Right atrium auricular region (tissue), 2 donors: Measurements from ENCODE around the gene NEGR1. TPM values are rescaled to one million over a fixed set of nuclear protein-coding genes. Genes with fewer than 3 reads are reported as not detected.

Experiments used
- DNase-seq: peaks from one replicate; pipeline ENCODE4 v3.0.0-alpha.2; 2019; ENCODE audit warnings: low spot score
- H3K27ac ChIP-seq, 2 donors: fragments of 200-600 bp; sonication (generic); 1 replicate in 1 of 2; 2 replicates in 1 of 2; pipeline ENCODE4 v1.5.1; 2016 to 2019
- H3K27me3 ChIP-seq, 2 donors: fragments of 200-600 bp; sonication (generic); one replicate each; pipeline versions ENCODE4 v1.5.1 to v1.6.0; 2017 to 2019
- H3K36me3 ChIP-seq: fragments of 200-600 bp; sonication (generic); one replicate; pipeline ENCODE4 v1.5.1; 2016
- H3K4me1 ChIP-seq, 2 donors: fragments of 200-600 bp; sonication (generic); one replicate each; pipeline versions ENCODE4 v1.5.1 to v1.6.0; 2017 to 2019
- H3K4me3 ChIP-seq, 2 donors: fragments of 200-600 bp; sonication (generic); 1 replicate in 1 of 2; 2 replicates in 1 of 2; pipeline ENCODE4 v1.5.1; 2017 to 2019; ENCODE audit warnings: mild to moderate bottlenecking in 1 of 2, moderate library complexity in 1 of 2
- H3K9me3 ChIP-seq, 2 donors: fragments of 200-600 bp; sonication (generic); one replicate each; pipeline ENCODE4 v1.5.1; 2019
- CTCF ChIP-seq, 2 donors: fragments of 200-600 bp; sonication (generic); IDR thresholded peaks; one replicate each; pipeline ENCODE4 v1.5.1; 2019; ENCODE audit warnings: antibody characterized with exemption in 2 of 2
- total RNA-seq, 2 donors: library from RNA; depleted of rRNA; stranded (reverse); fragments of >200 nt; gene quantifications; one replicate each; pipeline ENCODE4 v1.1.0, GENCODE V29; 2016

The NEGR1 gene
- total RNA-seq, 2 donors from 2014 or later: 9.3 to 9.9 TPM

GRCh38 chr1:72182859-72183258, 99.5 kb downstream of the NEGR1 start:
- DNase-seq: no peak
- no peaks in the 10 kb centered on the region for H3K27me3 ChIP-seq
- no peak overlapping the region for H3K4me3 ChIP-seq
- H3K36me3 ChIP-seq: no peaks in the 10 kb centered on the region
- no peak for TF ChIP-seq CTCF (IDR thresholded peaks at IDR 0.05)
- H3K9me3 ChIP-seq: no peaks in the 10 kb centered on the region
- H3K4me1 ChIP-seq: no peaks in the 10 kb centered on the region
- peak overlapping the region in 1 of 2 donors; percentile 26 for H3K27ac ChIP-seq

DNA sequence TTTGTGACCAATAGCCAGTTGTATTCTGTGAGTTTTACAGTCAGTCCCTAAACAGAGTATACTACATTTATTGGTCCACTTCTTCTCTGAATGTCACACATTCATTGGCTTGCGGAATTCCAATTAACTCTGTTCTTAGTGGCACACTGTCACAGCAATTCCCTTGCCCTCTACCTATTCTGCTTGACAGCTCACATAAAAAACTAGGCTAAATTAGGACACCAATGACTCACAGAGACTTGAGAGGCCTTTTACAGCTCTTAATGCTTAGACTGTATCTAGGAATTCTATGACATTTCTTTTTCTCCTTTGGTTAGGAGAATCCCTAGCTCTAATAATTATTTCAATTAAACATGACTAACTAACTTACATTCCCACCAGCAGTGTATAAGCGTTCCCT, 104.1 kb downstream of the NEGR1 start:
- Histone ChIP-seq H3K4me3 (no peak overlapping the region), H3K4me1 (no peaks in the 10 kb centered on the region), H3K27me3 (no peaks in the 10 kb centered on the region), H3K36me3 (no peaks in the 10 kb centered on the region), H3K9me3 (no peaks in the 10 kb centered on the region), H3K27ac (no peak overlapping the region)
- no peak for TF ChIP-seq CTCF (IDR thresholded peaks at IDR 0.05)
- DNase-seq: no peak

DNA sequence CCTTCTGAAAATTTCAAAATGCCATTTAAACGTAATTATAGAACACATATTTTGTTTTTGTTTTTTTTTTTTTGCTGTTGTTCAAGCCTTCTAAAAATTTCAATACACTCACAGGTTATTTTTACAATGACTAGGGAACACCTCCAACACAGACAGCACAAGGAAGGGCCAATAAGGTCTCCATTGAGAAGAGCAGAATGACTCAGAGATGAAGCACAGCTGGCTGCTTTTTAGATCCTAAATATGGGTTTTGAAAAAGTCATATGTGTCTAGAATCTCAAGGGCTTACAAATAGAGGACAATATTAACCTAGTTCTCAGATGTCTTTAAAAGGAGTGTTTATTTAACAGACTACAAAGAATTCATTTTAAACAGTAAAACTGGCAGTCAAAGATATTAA, 104.6 kb downstream of the NEGR1 start:
- Histone ChIP-seq H3K4me3 (no peak overlapping the region), H3K27me3 (no peaks in the 10 kb centered on the region), H3K9me3 (no peaks in the 10 kb centered on the region), H3K27ac (no peak overlapping the region), H3K4me1 (no peaks in the 10 kb centered on the region), H3K36me3 (no peaks in the 10 kb centered on the region)
- DNase-seq: no peak
- TF ChIP-seq CTCF (IDR thresholded peaks at IDR 0.05): no peak

DNA sequence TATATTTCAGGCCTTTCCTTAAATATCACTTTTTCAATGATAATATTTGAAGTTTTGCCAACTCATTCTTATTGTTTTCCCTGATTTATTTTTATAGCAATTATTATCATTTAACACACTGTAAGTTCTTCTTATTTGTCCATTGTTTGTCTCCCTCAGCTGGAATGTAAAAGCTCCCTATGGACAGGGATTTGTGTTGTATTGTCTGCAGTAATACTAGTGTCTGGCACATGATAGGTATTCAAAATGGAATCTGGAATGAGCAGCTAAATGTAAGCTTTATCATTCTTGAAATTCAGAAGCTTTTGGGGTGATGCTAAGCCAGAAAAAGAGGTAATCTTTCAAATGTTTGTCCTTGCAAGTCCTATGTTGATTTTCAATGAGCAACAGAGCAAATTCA, 112.1 kb downstream of the NEGR1 start:
- Histone ChIP-seq H3K27ac (no peak overlapping the region), H3K27me3 (no peaks in the 10 kb centered on the region), H3K9me3 (no peaks in the 10 kb centered on the region), H3K36me3 (no peaks in the 10 kb centered on the region), H3K4me3 (no peak overlapping the region), H3K4me1 (no peaks in the 10 kb centered on the region)
- no peak for TF ChIP-seq CTCF (IDR thresholded peaks at IDR 0.05)
- DNase-seq: no peak

- no peak for TF ChIP-seq CTCF (IDR thresholded peaks at IDR 0.05)
- Histone ChIP-seq H3K27ac (no peak overlapping the region), H3K4me1 (no peaks in the 10 kb centered on the region), H3K4me3 (no peak overlapping the region), H3K9me3 (no peaks in the 10 kb centered on the region), H3K36me3 (no peaks in the 10 kb centered on the region), H3K27me3 (no peaks in the 10 kb centered on the region)
- no peak for DNase-seq
Observed at GRCh38 chr1:72166426-72166825, 115.9 kb downstream of the NEGR1 start.

GRCh38 chr1:72150508-72150907, 131.8 kb downstream of the NEGR1 start:
- no peak for TF ChIP-seq CTCF (IDR thresholded peaks at IDR 0.05)
- Histone ChIP-seq H3K4me1 (no peaks in the 10 kb centered on the region), H3K36me3 (no peaks in the 10 kb centered on the region), H3K4me3 (no peak overlapping the region), H3K27ac (no peak overlapping the region), H3K9me3 (no peaks in the 10 kb centered on the region), H3K27me3 (no peaks in the 10 kb centered on the region)
- no peak for DNase-seq
